Common myeloid progenitor, CD34-positive (primary cell): Measurements from ENCODE around the gene KRT35.

Experiments
- CTCF ChIA-PET: fragments of 350-600 bp; sonication (Branson Sonifier 250); formaldehyde crosslinking; loops from one replicate; lab custom pipeline; 2021; ENCODE audit warnings: antibody characterized with exemption; lab: Charles Lee
- POLR2A ChIA-PET: fragments of 350-600 bp; sonication (Branson Sonifier 250); formaldehyde crosslinking; loops from one replicate; lab custom pipeline; 2021; ENCODE audit warnings: antibody characterized with exemption; lab: Charles Lee
- DNase-seq, 3 donors: peaks; one replicate each; pipeline versions ENCODE4 v3.0.0 to v3.0.0-alpha.2; 2013
- H3K27ac ChIP-seq, 2 experiments: 1 replicate in 1 of 2; 2 replicates in 1 of 2; pipeline ENCODE4 v1.7.0; 2013; ENCODE audit warnings: inconsistent platforms in 2 of 2, low read length in 2 of 2, mild to moderate bottlenecking in 2 of 2, low read depth in 1 of 2, moderate library complexity in 1 of 2; ENCODE audit not compliant: severe bottlenecking in 2 of 2, insufficient read depth in 1 of 2, poor library complexity in 1 of 2
- H3K27me3 ChIP-seq, 5 experiments: replicated peaks in 2 of 5; 1 replicate in 3 of 5; 2 replicates in 2 of 5; pipeline versions ENCODE4 v1.6.1 to v1.7.0; 2013; ENCODE audit warnings: low read length in 4 of 5, mild to moderate bottlenecking in 2 of 5, moderate library complexity in 2 of 5, inconsistent platforms in 1 of 5; ENCODE audit not compliant: insufficient read depth in 5 of 5, control insufficient read depth in 4 of 5
- H3K36me3 ChIP-seq, 4 experiments: 1 replicate in 2 of 4; 2 replicates in 2 of 4; pipeline versions ENCODE4 v1.6.1 to v1.7.0; 2013; ENCODE audit warnings: low read length in 3 of 4, control low read depth in 1 of 4, mild to moderate bottlenecking in 1 of 4; ENCODE audit not compliant: control insufficient read depth in 4 of 4, insufficient read depth in 4 of 4
- H3K4me1 ChIP-seq, 4 experiments: 1 replicate in 3 of 4; 2 replicates in 1 of 4; pipeline versions ENCODE4 v1.6.1 to v1.7.1; 2013; ENCODE audit warnings: low read length in 3 of 4, mild to moderate bottlenecking in 3 of 4, control low read depth in 1 of 4, inconsistent platforms in 1 of 4, moderate library complexity in 1 of 4; ENCODE audit not compliant: control insufficient read depth in 4 of 4, insufficient read depth in 4 of 4; ENCODE audit errors: control extremely low read depth in 1 of 4
- H3K4me3 ChIP-seq, 7 experiments: 1 replicate in 4 of 7; 2 replicates in 3 of 7; pipeline versions ENCODE4 v1.5.1 to v1.7.0; 2013; ENCODE audit warnings: mild to moderate bottlenecking in 7 of 7, low read length in 6 of 7, moderate library complexity in 6 of 7, inconsistent platforms in 2 of 7, low read depth in 2 of 7, control low read depth in 1 of 7; ENCODE audit not compliant: insufficient read depth in 4 of 7, control insufficient read depth in 1 of 7; ENCODE audit errors: extremely low read depth in 1 of 7
- H3K9me3 ChIP-seq, 5 experiments: 1 replicate in 4 of 5; 2 replicates in 1 of 5; pipeline versions ENCODE4 v1.6.1 to v1.7.1; 2013; ENCODE audit warnings: low read length in 4 of 5, mild to moderate bottlenecking in 2 of 5, inconsistent platforms in 1 of 5, low read depth in 1 of 5, moderate library complexity in 1 of 5; ENCODE audit not compliant: control insufficient read depth in 4 of 5, insufficient read depth in 2 of 5; ENCODE audit errors: control extremely low read depth in 1 of 5
- WGBS: methylation state at CpG from one replicate; pipeline ENCODE4 v1.1.5; 2013; ENCODE audit not compliant: insufficient coverage; 5-methylcytosine and 5-hydroxymethylcytosine counted together

Gene KRT35

GRCh38 chr17:41466988-41467387 is 14.0 kb downstream of the KRT35 start, which contains the start of gene KRT32:
KRT32 (minus strand) TSS chr17:41467386; CDS start chr17:41467325, 61 bp downstream.
- POLR2A ChIA-PET, result no interaction called here
- no peak for DNase-seq
- Histone ChIP-seq H3K9me3 (peaks cover 1 to 23% (median 8%) of the 10 kb centered on the region in 5 experiments), H3K27ac (no peak within 1 kb of the TSS), H3K4me1 (no peaks in the 10 kb centered on the region), H3K27me3 (peaks cover 0 to 6% (median 2%) of the 10 kb centered on the region in 5 experiments), H3K4me3 (no peak within 1 kb of the TSS), H3K36me3 (no peaks in the 10 kb centered on the region)
- 99% methylated on average over 10 of the region's 14 CpGs for WGBS
- CTCF ChIA-PET, result no interaction called here

GRCh38 chr17:41464682-41465081 is 16.3 kb downstream of the KRT35 start:
- no peak for DNase-seq
- ChIA-PET CTCF (interaction anchor here (0.7 kb wide), 1 partner anchor 147 kb away, joined by 3 read pairs; no protein-coding TSS in a partner anchor), POLR2A (no interaction called here)
- Histone ChIP-seq H3K27ac (no peak overlapping the region), H3K36me3 (no peaks in the 10 kb centered on the region), H3K27me3 (peaks cover 0 to 6% (median 2%) of the 10 kb centered on the region in 5 experiments), H3K4me3 (no peak overlapping the region), H3K4me1 (no peaks in the 10 kb centered on the region), H3K9me3 (peaks cover 0 to 12% (median 4%) of the 10 kb centered on the region in 5 experiments)
- 86% methylated on average over 6 of the region's 6 CpGs for WGBS

GRCh38 chr17:41464173-41464572 is 16.8 kb downstream of the KRT35 start:
- POLR2A ChIA-PET, result no interaction called here
- CTCF ChIA-PET, result interaction anchor here (0.7 kb wide), 1 partner anchor 146 kb away, joined by 3 read pairs; no protein-coding TSS in a partner anchor
- Histone ChIP-seq H3K4me1 (no peaks in the 10 kb centered on the region), H3K4me3 (no peak overlapping the region), H3K9me3 (peaks cover 0 to 12% (median 4%) of the 10 kb centered on the region in 5 experiments), H3K36me3 (no peaks in the 10 kb centered on the region), H3K27me3 (peaks cover 0 to 8% (median 2%) of the 10 kb centered on the region in 5 experiments), H3K27ac (no peak overlapping the region)
- 95% methylated on average over 8 of the region's 11 CpGs for WGBS
- no peak for DNase-seq

- H3K4me1 ChIP-seq, result no peaks in the 10 kb centered on the region
- peaks cover 0 to 12% (median 4%) of the 10 kb centered on the region in 5 experiments for H3K9me3 ChIP-seq
- H3K27ac ChIP-seq, result no peak overlapping the region
- no peaks in the 10 kb centered on the region for H3K36me3 ChIP-seq
- POLR2A ChIA-PET, result no interaction called here
- no peak for DNase-seq
- no peak overlapping the region for H3K4me3 ChIP-seq
- peaks cover 0 to 8% (median 2%) of the 10 kb centered on the region in 5 experiments for H3K27me3 ChIP-seq
- WGBS, result 96% methylated on average over 8 of the region's 8 CpGs
- CTCF ChIA-PET, result no interaction called here
Observed at GRCh38 chr17:41463746-41464145, 17.2 kb downstream of the KRT35 start.

GRCh38 chr17:41462705-41463104 is 18.2 kb downstream of the KRT35 start:
- Histone ChIP-seq H3K27ac (no peak overlapping the region), H3K4me1 (no peaks in the 10 kb centered on the region), H3K36me3 (no peaks in the 10 kb centered on the region), H3K4me3 (no peak overlapping the region), H3K9me3 (peaks cover 0 to 3% (median 0%) of the 10 kb centered on the region in 5 experiments), H3K27me3 (peaks cover 0 to 10% (median 0%) of the 10 kb centered on the region in 5 experiments)
- 78% methylated on average over 12 of the region's 15 CpGs for WGBS
- no peak for DNase-seq
- ChIA-PET CTCF (no interaction called here), POLR2A (no interaction called here)

GRCh38 chr17:41457676-41458075 is 23.3 kb downstream of the KRT35 start:
- WGBS, result 100% methylated on average over 4 of the region's 4 CpGs
- no peaks in the 10 kb centered on the region for H3K36me3 ChIP-seq
- H3K9me3 ChIP-seq, result no peaks in the 10 kb centered on the region
- H3K4me3 ChIP-seq, result no peak overlapping the region
- peaks cover 0 to 5% (median 2%) of the 10 kb centered on the region in 4 experiments for H3K4me1 ChIP-seq
- no peak for DNase-seq
- ChIA-PET POLR2A (interaction anchor here (0.5 kb wide), 1 partner anchor 204 kb away, joined by 3 read pairs; no protein-coding TSS in a partner anchor), CTCF (no interaction called here)
- H3K27me3 ChIP-seq, result peaks cover 0 to 15% (median 0%) of the 10 kb centered on the region in 5 experiments
- H3K27ac ChIP-seq, result no peak overlapping the region

GRCh38 chr17:41456204-41456603 is 24.7 kb downstream of the KRT35 start:
- H3K36me3 ChIP-seq, result no peaks in the 10 kb centered on the region
- 100% methylated on average over 1 of the region's 3 CpGs for WGBS
- peaks cover 0 to 5% (median 2%) of the 10 kb centered on the region in 4 experiments for H3K4me1 ChIP-seq
- peaks cover 0 to 14% (median 0%) of the 10 kb centered on the region in 5 experiments for H3K27me3 ChIP-seq
- H3K9me3 ChIP-seq, result no peaks in the 10 kb centered on the region
- no peak for DNase-seq
- ChIA-PET POLR2A (no interaction called here), CTCF (no interaction called here)
- no peak overlapping the region for H3K4me3 ChIP-seq
- no peak overlapping the region for H3K27ac ChIP-seq
